SK-N-SH (cell line): ENCODE results near the gene GTSF1L. TPM values are rescaled to one million over a fixed set of nuclear protein-coding genes. Genes with fewer than 3 reads are reported as not detected.

Source experiments
- CTCF ChIA-PET: fragments of 300-600, 350-600 bp; formaldehyde crosslinking; extraction: SDS; loops from one replicate; lab custom pipeline; 2021; lab: Yijun Ruan, JAX
- POLR2A ChIA-PET: fragments of 350-600 bp; sonication (Branson Sonifier 250); formaldehyde crosslinking; extraction: SDS; loops from one replicate; lab custom pipeline; 2020; ENCODE audit warnings: antibody characterized with exemption, inconsistent platforms; lab: Yijun Ruan, JAX
- DNase-seq: peaks from one replicate; pipeline ENCODE4 v3.0.0; 2012
- H2AFZ ChIP-seq: fragments of 200-600 bp; sonication (generic); 2 replicates; pipeline ENCODE4 v1.8.1; 2016; ENCODE audit warnings: antibody characterized with exemption, mild to moderate bottlenecking, low read depth
- H3F3A ChIP-seq: fragments of 200-600 bp; sonication (generic); replicated peaks from 2 replicates; pipeline ENCODE3; 2016; ENCODE audit warnings: antibody characterized with exemption, mild to moderate bottlenecking; ENCODE audit not compliant: insufficient read depth
- H3K27ac ChIP-seq, 2 experiments: fragments of 200-500 bp in 1 of 2; fragments of 200-600 bp in 1 of 2; sonication (Bioruptor generic) in 1 of 2; sonication (generic), shearing (Covaris generic) in 1 of 2; 2 replicates each; pipeline versions ENCODE4 v1.5.1 to v1.6.1; 2014 to 2016; ENCODE audit warnings: low read depth in 2 of 2, inconsistent platforms in 1 of 2, low read length in 1 of 2, mild to moderate bottlenecking in 1 of 2, mixed read lengths in 1 of 2
- H3K27me3 ChIP-seq: fragments of 200-600 bp; sonication (generic), shearing (Covaris generic); 2 replicates; pipeline ENCODE4 v1.6.1; 2016; ENCODE audit warnings: mixed run types; ENCODE audit not compliant: insufficient read depth
- H3K36me3 ChIP-seq, 2 experiments: fragments of 200-500 bp in 1 of 2; fragments of 200-600 bp in 1 of 2; sonication (Bioruptor generic) in 1 of 2; sonication (generic) in 1 of 2; replicated peaks in 1 of 2; 2 replicates each; pipeline versions ENCODE3 to v1.5.1; 2014 to 2016; ENCODE audit warnings: low read length in 1 of 2, mild to moderate bottlenecking in 1 of 2; ENCODE audit not compliant: insufficient read depth in 2 of 2, control insufficient read depth in 1 of 2
- H3K4me1 ChIP-seq, 2 experiments: fragments of 200-500 bp in 1 of 2; fragments of 200-600 bp in 1 of 2; sonication (Bioruptor generic) in 1 of 2; sonication (generic), shearing (Covaris generic) in 1 of 2; 2 replicates each; pipeline versions ENCODE4 v1.5.1 to v1.6.1; 2014 to 2016; ENCODE audit warnings: low read depth in 1 of 2, low read length in 1 of 2, mixed run types in 1 of 2; ENCODE audit not compliant: insufficient read depth in 2 of 2, control insufficient read depth in 1 of 2
- H3K4me2 ChIP-seq: fragments of 200-600 bp; sonication (generic), shearing (Covaris generic); 2 replicates; pipeline ENCODE4 v1.6.1; 2017; ENCODE audit warnings: mixed run types
- H3K4me3 ChIP-seq, 2 experiments: fragments of 200-500 bp in 1 of 2; fragments of 200-600 bp in 1 of 2; sonication (Bioruptor generic) in 1 of 2; sonication (generic), shearing (Covaris generic) in 1 of 2; 2 replicates each; pipeline versions ENCODE4 v1.5.1 to v1.8.1; 2014 to 2016; ENCODE audit warnings: low read depth in 2 of 2, inconsistent platforms in 1 of 2, low read length in 1 of 2, mild to moderate bottlenecking in 1 of 2, mixed read lengths in 1 of 2, moderate library complexity in 1 of 2
- H3K79me2 ChIP-seq: fragments of 200-600 bp; sonication (generic); 2 replicates; pipeline ENCODE4 v1.8.1; 2017; ENCODE audit warnings: mild to moderate bottlenecking; ENCODE audit not compliant: insufficient read depth
- H3K9ac ChIP-seq: fragments of 200-600 bp; sonication (generic); 2 replicates; pipeline ENCODE4 v1.6.1; 2017; ENCODE audit warnings: mixed run types
- H3K9me2 ChIP-seq: fragments of 200-600 bp; sonication (generic); 2 replicates; pipeline ENCODE4 v1.6.1; 2017; ENCODE audit warnings: mixed run types
- H3K9me3 ChIP-seq: fragments of 200-600 bp; sonication (generic); 2 replicates; pipeline ENCODE4 v1.6.1; 2017; ENCODE audit warnings: mixed run types, mild to moderate bottlenecking, moderate library complexity
- H4K20me1 ChIP-seq: fragments of 200-600 bp; sonication (generic); 2 replicates; pipeline ENCODE4 v1.6.1; 2017; ENCODE audit warnings: mild to moderate bottlenecking, mixed run types; ENCODE audit not compliant: insufficient read depth
- CTCF ChIP-seq: fragments of 200-600 bp; sonication (generic); IDR thresholded peaks from 2 replicates; pipeline ENCODE4 v1.6.1; 2017; ENCODE audit warnings: antibody characterized with exemption, mild to moderate bottlenecking, moderate library complexity
- FOSL2 ChIP-seq: IDR thresholded peaks from 2 replicates; pipeline ENCODE4 v1.4.0; 2012; ENCODE audit warnings: low read depth, mild to moderate bottlenecking, moderate library complexity, borderline replicate concordance
- FOXM1 ChIP-seq: IDR thresholded peaks from 2 replicates; pipeline ENCODE4 v1.4.0; 2012; ENCODE audit warnings: low read depth, mild to moderate bottlenecking
- JUND ChIP-seq: IDR thresholded peaks from 2 replicates; pipeline ENCODE4 v1.4.0; 2012
- NFIC ChIP-seq: IDR thresholded peaks from 2 replicates; pipeline ENCODE4 v1.4.0; 2012; ENCODE audit warnings: borderline replicate concordance
- NRF1 ChIP-seq: IDR thresholded peaks from 2 replicates; pipeline ENCODE4 v1.6.1; 2012; ENCODE audit warnings: low read depth, mild to moderate bottlenecking, low read length
- RFX5 ChIP-seq: IDR thresholded peaks from 2 replicates; pipeline ENCODE4 v1.6.1; 2012; ENCODE audit warnings: mild to moderate bottlenecking, improper control_type of control experiment, low read length
- RXRA ChIP-seq: IDR thresholded peaks from 2 replicates; pipeline ENCODE4 v1.4.0; 2012; ENCODE audit warnings: low read depth, mild to moderate bottlenecking, borderline replicate concordance
- TCF12 ChIP-seq: IDR thresholded peaks from 2 replicates; pipeline ENCODE4 v1.4.0; 2012
- USF1 ChIP-seq: IDR thresholded peaks from 2 replicates; pipeline ENCODE4 v1.4.0; 2012; ENCODE audit warnings: low read depth, borderline replicate concordance
- WGBS: methylation state at CpG from one replicate; pipeline ENCODE4 v1.1.6; 2017; ENCODE audit warnings: low lambda C conversion rate; 5-methylcytosine and 5-hydroxymethylcytosine counted together
- polyA plus RNA-seq, 3 experiments: library from polyadenylated mRNA; depleted of rRNA; stranded (reverse); fragments of >200 nt; gene quantifications; 2 replicates each; pipeline ENCODE4 v1.2.3, GENCODE V29; 2012
- TF ChIP-seq, protein P1 (sequence below): fragments of 150-350 bp; IDR thresholded peaks from 2 replicates; pipeline ENCODE4 v1.6.1; 2017; ENCODE audit warnings: antibody characterized with exemption, low read length, low read depth, borderline replicate concordance
- TF ChIP-seq, protein P2 (sequence below): IDR thresholded peaks from 2 replicates; pipeline ENCODE4; 2012

Gene GTSF1L
- polyA plus RNA-seq, 1 of the 3 experiments (the other 2 are of a cell fraction), result not detected

GRCh38 chr20:43755851-43756250 is 29.0 kb upstream of the GTSF1L start:
- H3K4me3 ChIP-seq, result no peak overlapping the region
- 85% methylated on average over 7 of the region's 8 CpGs for WGBS
- ChIA-PET POLR2A (no interaction called here), CTCF (interaction anchor here (0.8 kb wide), 1 partner anchor 319 kb away, joined by 3 read pairs; no protein-coding TSS in a partner anchor)
- H3K27ac ChIP-seq, result peak overlapping the region in 1 of 2 experiments; percentile 52; a peak in 2 of 4 replicates
- TF ChIP-seq, protein P1, sequence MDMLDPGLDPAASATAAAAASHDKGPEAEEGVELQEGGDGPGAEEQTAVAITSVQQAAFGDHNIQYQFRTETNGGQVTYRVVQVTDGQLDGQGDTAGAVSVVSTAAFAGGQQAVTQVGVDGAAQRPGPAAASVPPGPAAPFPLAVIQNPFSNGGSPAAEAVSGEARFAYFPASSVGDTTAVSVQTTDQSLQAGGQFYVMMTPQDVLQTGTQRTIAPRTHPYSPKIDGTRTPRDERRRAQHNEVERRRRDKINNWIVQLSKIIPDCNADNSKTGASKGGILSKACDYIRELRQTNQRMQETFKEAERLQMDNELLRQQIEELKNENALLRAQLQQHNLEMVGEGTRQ, result no peak
- no peak for TF ChIP-seq FOXM1
- TF ChIP-seq RFX5, result no peak
- TF ChIP-seq CTCF, result no peak
- H3K9me3 ChIP-seq, result no peaks in the 10 kb centered on the region
- H3K79me2 ChIP-seq, result no peaks in the 10 kb centered on the region
- no peaks in the 10 kb centered on the region for H3K36me3 ChIP-seq
- H3K27me3 ChIP-seq, result no peaks in the 10 kb centered on the region
- H3K4me1 ChIP-seq, result no peaks in the 10 kb centered on the region
- no peak overlapping the region for H3K4me2 ChIP-seq
- no peaks in the 10 kb centered on the region for H4K20me1 ChIP-seq
- H3F3A ChIP-seq, result peaks cover 6% of the 10 kb centered on the region
- no peak overlapping the region for H3K9ac ChIP-seq
- no peak for DNase-seq
- H2AFZ ChIP-seq, result no peak overlapping the region
- no peaks in the 10 kb centered on the region for H3K9me2 ChIP-seq

DNA sequence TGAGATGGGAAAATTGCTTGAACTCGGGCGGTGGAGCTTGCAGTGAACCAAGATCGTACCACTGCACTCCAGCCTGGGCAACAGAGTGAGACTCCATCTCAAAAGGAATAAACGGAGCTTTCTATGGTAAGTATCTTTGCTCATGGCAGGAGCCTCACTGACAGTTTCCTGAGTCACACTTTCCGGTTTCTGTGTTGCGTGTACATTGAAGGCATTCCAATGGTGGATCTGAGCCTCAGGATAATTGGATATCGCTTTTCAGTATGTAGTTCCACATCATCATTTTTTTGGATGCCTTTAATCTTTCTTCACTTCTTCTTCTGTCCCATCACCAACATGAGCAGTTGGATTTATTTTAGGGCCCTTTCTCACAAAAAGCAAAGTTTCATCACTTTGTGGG is 28.6 kb upstream of the GTSF1L start:
- H3K9me3 ChIP-seq, result no peaks in the 10 kb centered on the region
- no peaks in the 10 kb centered on the region for H4K20me1 ChIP-seq
- H3K4me3 ChIP-seq, result no peak overlapping the region
- no peaks in the 10 kb centered on the region for H3K79me2 ChIP-seq
- H3K36me3 ChIP-seq, result no peaks in the 10 kb centered on the region
- peak overlapping the region in 1 of 2 experiments; percentile 52; a peak in 2 of 4 replicates for H3K27ac ChIP-seq
- H3K9me2 ChIP-seq, result no peaks in the 10 kb centered on the region
- CTCF ChIA-PET, result interaction anchor here (0.8 to 1.6 kb wide), 3 partner anchors 84 to 325 kb away, joined by 3 to 6 read pairs (median 3); no protein-coding TSS in a partner anchor
- POLR2A ChIA-PET, result no interaction called here
- DNase-seq, result no peak
- no peak overlapping the region for H3K9ac ChIP-seq
- no peak overlapping the region for H2AFZ ChIP-seq
- H3F3A ChIP-seq, result peaks cover 6% of the 10 kb centered on the region
- no peak overlapping the region for H3K4me2 ChIP-seq
- no peaks in the 10 kb centered on the region for H3K27me3 ChIP-seq
- WGBS, result 76% methylated on average over 7 of the region's 7 CpGs
- H3K4me1 ChIP-seq, result no peaks in the 10 kb centered on the region
- peak; percentile 43; the same call in 1 of the 2 replicates for TF ChIP-seq FOSL2
- 0 out of 2 replicates have a peak, but pooled peaks have one; percentile 10 for TF ChIP-seq NFIC
- no peak for TF ChIP-seq CTCF
- peak; percentile 60 for TF ChIP-seq TCF12
- no peak for TF ChIP-seq USF1
- peak; percentile 41 for TF ChIP-seq JUND
- TF ChIP-seq, protein P1, result no peak
- no peak for TF ChIP-seq RXRA
- no peak for TF ChIP-seq NRF1
- TF ChIP-seq, protein P2, sequence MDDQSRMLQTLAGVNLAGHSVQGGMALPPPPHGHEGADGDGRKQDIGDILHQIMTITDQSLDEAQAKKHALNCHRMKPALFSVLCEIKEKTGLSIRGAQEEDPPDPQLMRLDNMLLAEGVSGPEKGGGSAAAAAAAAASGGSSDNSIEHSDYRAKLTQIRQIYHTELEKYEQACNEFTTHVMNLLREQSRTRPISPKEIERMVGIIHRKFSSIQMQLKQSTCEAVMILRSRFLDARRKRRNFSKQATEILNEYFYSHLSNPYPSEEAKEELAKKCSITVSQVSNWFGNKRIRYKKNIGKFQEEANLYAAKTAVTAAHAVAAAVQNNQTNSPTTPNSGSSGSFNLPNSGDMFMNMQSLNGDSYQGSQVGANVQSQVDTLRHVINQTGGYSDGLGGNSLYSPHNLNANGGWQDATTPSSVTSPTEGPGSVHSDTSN, result peak; percentile 49
